ENCODE data around the gene UBR7.
A peak's percentile ranks its signal among the peaks of the same experiment; 100 is the strongest.
"Not testable (repeated sequence)": the region's sequence is repeated elsewhere in the genome, so short reads cannot be mapped to it uniquely, and the experiment has no call there.

UBR7 gene

DNA sequence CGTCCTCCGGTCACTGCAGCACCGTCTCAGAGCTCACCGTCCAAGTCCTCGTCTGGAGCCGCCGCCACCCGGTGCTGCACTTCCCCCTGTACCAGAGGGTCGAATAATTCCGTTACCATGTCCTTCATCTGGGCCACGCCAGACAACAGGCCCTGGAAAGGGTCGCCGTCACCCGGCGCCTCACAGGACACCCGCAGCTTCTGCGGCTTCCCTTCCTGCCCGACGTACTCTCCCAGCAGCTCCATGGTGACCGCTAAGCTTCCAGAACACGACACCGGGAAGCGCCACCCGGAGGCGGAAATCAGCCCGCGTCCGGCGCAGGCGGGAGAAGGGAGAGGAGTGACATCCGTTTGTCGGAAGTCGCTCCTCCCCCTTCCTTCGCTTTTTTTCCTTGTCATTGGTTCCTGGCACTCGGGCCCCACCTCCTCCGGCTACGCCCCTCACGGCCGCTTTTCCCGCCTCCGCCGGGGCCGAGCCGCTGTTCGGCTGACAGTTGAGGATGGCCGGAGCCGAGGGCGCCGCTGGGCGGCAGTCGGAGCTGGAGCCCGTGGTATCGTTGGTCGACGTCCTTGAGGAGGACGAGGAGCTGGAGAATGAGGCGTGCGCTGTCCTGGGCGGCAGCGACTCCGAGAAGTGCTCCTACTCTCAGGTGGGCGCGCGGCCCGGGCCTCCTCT, at the start of gene UBR7, which contains the start of gene GON7:
UBR7 (plus strand) TSS at position 464 of the 675 bp plus-strand sequence; CDS start at position 500, 36 bp downstream.
GON7 (minus strand) TSS at position 273 of the 675 bp plus-strand sequence; CDS start at position 245, 28 bp downstream.
- DNase-seq (ENCODE audit: low read depth in 1 of 2, low spot score in 1 of 2) = peak; percentile 68 to 75

DNA sequence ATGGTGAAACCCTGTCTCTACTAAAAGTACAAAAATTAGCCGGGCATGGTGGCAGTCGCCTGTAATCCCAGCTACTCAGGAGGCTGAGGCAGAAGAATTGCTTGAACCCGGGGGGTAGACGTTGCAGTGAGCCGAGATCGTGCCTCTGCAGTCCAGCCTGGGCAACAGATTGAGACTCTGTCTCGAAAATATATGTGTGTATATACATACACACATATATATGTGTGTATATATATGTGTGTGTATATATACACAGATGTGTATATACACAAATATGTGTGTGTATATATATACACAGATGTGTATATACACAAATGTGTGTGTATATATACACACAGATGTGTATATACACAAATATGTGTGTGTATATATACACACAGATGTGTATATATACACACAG, 48.7 kb upstream of the UBR7 start:
- DNase-seq (ENCODE audit: low read depth in 1 of 2, low spot score in 1 of 2) = not testable (repeated sequence)

- not testable (repeated sequence) for DNase-seq (ENCODE audit: low read depth in 1 of 2, low spot score in 1 of 2)
Observed at GRCh38 chr14:93159625-93160352, 47.3 kb upstream of the UBR7 start.

- no peak for DNase-seq (ENCODE audit: low read depth in 1 of 2, low spot score in 1 of 2)
Observed at GRCh38 chr14:93160353-93160801, 46.7 kb upstream of the UBR7 start.

DNA sequence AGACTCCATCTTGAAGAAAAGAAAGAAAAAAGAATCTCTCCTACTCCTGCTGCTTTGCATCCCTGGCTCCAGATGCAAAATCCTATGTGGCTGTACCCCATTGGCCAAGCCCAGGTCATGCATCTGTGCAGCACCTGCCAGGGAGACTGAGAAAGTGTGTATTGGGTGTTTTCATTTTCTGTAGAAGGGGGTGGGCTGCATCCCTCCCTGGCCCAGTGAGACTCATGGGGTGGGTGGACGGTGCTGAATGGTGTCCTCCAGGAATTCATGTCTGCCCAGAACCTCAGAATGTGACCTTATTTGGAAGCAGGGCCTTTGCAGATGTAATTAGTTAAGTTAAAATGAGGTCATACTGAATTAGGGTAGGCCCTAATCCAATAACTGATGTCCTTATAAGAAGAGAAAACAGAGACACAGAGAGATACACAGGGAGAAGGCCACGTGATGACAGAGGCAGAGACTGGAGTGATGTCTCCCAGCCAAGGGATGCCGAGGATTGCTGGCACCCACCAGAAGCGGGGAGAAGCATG, 45.6 kb upstream of the UBR7 start:
- DNase-seq (ENCODE audit: low read depth in 1 of 2, low spot score in 1 of 2) = no peak

GRCh38 chr14:93163564-93163963, 43.5 kb upstream of the UBR7 start:
- DNase-seq (ENCODE audit: low read depth in 1 of 2, low spot score in 1 of 2) = no peak

DNA sequence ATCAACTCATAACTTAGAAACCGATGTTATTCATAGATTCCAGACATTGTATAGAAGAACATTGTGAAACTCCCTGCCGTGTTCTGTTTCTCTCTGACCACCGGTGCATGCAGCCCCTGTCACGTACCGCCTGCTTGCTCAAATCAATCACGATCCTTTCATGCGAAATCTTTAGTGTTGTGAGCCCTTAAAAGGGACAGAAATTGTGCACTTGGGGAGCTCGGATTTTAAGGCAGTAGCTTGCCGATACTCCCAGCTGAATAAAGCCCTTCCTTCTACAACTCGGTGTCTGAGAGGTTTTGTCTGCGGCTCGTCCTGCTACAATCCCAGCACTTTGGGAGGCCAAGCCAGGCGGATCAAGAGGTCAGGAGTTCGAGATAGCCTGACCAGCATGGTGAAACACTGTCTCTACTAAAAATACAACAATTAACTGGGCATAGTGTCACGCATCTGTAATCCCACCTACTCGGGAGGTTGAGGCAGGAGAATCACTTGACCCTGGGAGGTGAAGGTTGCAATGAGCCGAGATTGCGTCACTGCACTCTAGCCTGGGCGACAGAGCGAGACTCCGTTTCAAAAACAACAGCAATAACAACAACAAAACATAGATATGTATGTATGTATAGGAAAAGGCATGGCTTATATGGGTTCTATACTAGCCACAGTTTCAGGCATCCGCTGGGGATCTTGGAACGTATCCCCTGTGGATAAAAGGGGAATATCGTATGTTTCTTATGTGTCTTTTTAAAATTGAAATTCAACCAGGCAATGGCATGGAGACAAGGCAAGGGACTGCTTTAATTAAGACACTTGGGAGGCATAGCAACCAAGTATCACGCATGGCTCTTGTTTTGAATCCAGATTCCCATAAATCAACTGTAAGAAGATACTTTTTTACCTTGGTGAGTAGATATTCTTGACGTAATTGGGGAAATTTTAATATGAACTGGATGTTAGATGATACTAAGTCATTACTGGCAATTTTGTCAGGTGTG, 41.5 kb upstream of the UBR7 start:
- DNase-seq (ENCODE audit: low read depth in 1 of 2, low spot score in 1 of 2) = not testable (repeated sequence)

- DNase-seq (ENCODE audit: low read depth in 1 of 2, low spot score in 1 of 2) = not testable (repeated sequence)
Observed at GRCh38 chr14:93168610-93169009, 38.4 kb upstream of the UBR7 start.

- not testable (repeated sequence) for DNase-seq (ENCODE audit: low read depth in 1 of 2, low spot score in 1 of 2)
Observed at GRCh38 chr14:93169619-93170018, 37.4 kb upstream of the UBR7 start.

GRCh38 chr14:93170141-93170540, 36.9 kb upstream of the UBR7 start:
- DNase-seq (ENCODE audit: low read depth in 1 of 2, low spot score in 1 of 2) = not testable (repeated sequence)

DNA sequence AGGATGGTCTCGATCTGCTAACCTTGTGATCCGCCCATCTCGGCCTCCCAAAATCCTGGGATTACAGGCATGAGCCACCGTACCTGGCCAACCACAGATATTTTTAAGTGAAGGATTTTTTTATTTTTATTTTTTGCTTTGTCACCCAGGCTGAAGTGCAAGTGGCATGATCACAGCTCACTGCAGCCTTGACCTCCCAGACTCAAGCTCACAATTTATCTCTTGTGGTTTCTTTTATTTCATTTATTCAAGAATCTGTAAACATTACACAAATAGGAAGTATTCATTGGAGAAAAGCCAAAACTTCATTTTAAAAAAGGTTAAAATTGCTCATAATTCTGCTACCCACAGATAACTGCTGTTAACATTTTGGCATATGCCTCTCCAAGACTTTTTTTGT, 35.7 kb upstream of the UBR7 start:
- DNase-seq (ENCODE audit: low read depth in 1 of 2, low spot score in 1 of 2) = no peak

GRCh38 chr14:93173943-93174395, 33.1 kb upstream of the UBR7 start:
- no peak for DNase-seq (ENCODE audit: low read depth in 1 of 2, low spot score in 1 of 2)

- not testable (repeated sequence) for DNase-seq (ENCODE audit: low read depth in 1 of 2, low spot score in 1 of 2)
Observed at GRCh38 chr14:93174731-93175130, 32.3 kb upstream of the UBR7 start.

GRCh38 chr14:93175492-93175891, 31.6 kb upstream of the UBR7 start:
- DNase-seq (ENCODE audit: low read depth in 1 of 2, low spot score in 1 of 2) = no peak

GRCh38 chr14:93183596-93184317, 23.3 kb upstream of the UBR7 start:
- no peak for DNase-seq (ENCODE audit: low read depth in 1 of 2, low spot score in 1 of 2)

DNA sequence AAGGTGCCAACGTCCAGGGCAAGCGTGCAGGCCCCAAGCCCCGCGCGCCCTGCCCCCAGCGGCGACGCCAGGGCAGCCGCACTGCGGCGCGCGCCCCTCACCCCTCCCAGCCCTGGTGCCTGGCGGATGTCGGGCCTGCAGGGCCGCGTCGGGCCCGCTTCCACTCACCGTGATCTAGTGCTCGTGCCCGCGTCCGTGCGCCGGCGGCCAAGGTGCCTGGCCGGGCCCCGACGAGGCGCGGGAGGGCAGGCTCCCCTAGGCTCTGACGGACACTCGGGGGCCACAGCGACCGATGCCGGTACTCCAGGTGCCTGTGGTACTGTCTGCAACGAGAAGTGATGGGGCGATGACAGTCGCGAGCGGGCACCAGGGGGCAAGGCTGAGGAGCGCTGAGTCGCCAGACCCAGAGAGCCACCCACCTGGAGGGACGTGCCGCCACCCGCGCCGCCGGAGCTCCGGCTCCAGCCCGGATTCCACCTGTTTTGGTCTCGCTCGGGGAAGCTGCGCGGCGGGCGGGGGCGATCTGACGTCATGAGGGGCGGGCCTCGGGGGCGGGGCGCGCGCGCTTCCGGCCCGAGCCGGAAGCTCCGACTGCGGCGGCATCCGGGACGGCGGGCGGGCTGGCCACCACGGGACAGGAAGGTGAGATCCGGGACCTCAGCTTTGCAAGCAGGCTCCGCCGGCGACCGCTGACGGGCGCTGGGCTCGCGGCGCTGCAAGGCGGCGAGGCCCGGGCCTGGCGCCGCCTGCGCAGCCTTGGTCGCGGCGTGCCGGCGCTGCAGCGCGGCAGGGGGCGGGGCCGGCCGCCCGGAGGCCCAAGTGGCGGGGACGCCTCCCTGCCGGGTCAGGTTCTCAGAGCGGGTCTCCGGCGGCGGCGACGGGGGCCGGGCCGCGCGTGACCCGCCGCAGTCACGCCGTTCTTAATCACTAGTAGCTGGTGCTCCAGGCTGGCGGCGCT, 22.4 kb upstream of the UBR7 start, which contains the start of the genes LYSET and MOAP1:
LYSET (plus strand) TSS at position 927 of the 958 bp plus-strand sequence. CDS start 89 bp downstream, outside the sequence.
MOAP1 (minus strand) TSS at position 507 of the 958 bp plus-strand sequence. CDS start 655 bp downstream, outside the sequence.
- DNase-seq (ENCODE audit: low read depth in 1 of 2, low spot score in 1 of 2) = peak; percentile 82 to 83

- no peak for DNase-seq (ENCODE audit: low read depth in 1 of 2, low spot score in 1 of 2)
Observed at GRCh38 chr14:93185349-93185720, 21.7 kb upstream of the UBR7 start.

DNA sequence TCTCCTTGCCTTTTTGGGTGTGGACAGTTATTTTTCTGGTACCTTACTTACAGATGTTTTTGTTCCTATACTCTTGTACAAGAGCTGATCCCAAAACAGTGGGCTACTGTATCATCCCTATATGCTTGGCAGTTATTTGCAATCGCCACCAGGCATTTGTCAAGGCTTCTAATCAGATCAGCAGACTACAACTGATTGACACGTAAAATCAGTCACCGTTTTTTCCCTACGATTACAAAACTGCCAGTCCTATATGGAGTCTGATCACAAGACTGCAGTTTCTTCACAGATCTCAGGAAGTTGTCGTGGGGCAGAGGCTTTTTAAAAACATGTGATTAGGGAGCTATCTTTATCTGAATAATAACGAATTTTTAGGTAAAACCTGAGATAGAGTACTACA, 20.6 kb upstream of the UBR7 start:
- no peak for DNase-seq (ENCODE audit: low read depth in 1 of 2, low spot score in 1 of 2)

DNA sequence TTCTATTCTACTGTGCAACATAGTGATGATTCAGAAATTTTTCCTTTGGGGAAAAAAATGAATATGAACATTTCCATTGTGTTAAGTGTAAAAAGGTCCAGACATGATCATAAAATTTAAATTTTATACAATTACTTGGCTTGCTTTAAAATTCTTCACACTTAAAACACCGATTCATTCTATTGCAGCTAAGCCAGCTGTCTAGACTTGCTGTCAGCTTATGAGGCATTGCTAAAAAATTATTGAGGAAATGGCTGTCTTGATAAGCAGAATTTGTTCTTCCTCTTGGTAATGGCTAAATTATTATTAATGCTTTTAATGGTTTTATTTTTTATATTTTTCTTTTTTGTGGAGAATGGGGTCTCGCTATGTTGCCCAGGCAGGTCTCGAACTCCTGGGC, 20.1 kb upstream of the UBR7 start:
- DNase-seq (ENCODE audit: low read depth in 1 of 2, low spot score in 1 of 2) = no peak

Data from stimulated activated CD4-positive, alpha-beta T cell treated with anti-CD3 and anti-CD28 coated beads, Interleukin-15, amount 100 ng/mL, for 1 hour (primary cell).